Peyer's patch (tissue), 4 donors: ENCODE results near the gene LRRC26. TPM values are rescaled to one million over a fixed set of nuclear protein-coding genes. Genes with fewer than 3 reads are reported as not detected.

ENCODE experiments used
- DNase-seq, 3 donors: peaks; one replicate each; pipeline ENCODE4 v3.0.0-alpha.2; 2017 to 2019
- H3K27ac ChIP-seq, 4 donors: fragments of 200-600 bp; sonication (generic); one replicate each; pipeline ENCODE4 v1.5.1; 2016 to 2019
- H3K27me3 ChIP-seq, 2 donors: fragments of 200-600 bp; sonication (generic); one replicate each; pipeline ENCODE4 v1.5.1; 2019
- H3K36me3 ChIP-seq, 3 donors: fragments of 200-600 bp; sonication (generic); one replicate each; pipeline ENCODE4 v1.5.1; 2016 to 2019
- H3K4me1 ChIP-seq, 4 donors: fragments of 200-600 bp; sonication (generic); one replicate each; pipeline ENCODE4 v1.5.1; 2016 to 2019
- H3K4me3 ChIP-seq, 4 donors: fragments of 200-600 bp; sonication (generic); 1 replicate in 3 of 4; 2 replicates in 1 of 4; pipeline ENCODE4 v1.5.1; 2016 to 2019; ENCODE audit warnings: mild to moderate bottlenecking in 1 of 4
- H3K9me3 ChIP-seq, 4 donors: fragments of 200-600 bp; sonication (generic); one replicate each; pipeline ENCODE4 v1.5.1; 2016 to 2019; ENCODE audit warnings: mild to moderate bottlenecking in 1 of 4
- CTCF ChIP-seq, 6 experiments: fragments of 450-650 bp in 4 of 6; fragments of 200-600 bp in 2 of 6; sonication (generic) in 1 of 6; IDR thresholded peaks; one replicate each; pipeline ENCODE4 v1.5.1; 2017 to 2019; ENCODE audit warnings: antibody characterized with exemption in 6 of 6, mild to moderate bottlenecking in 3 of 6, moderate library complexity in 1 of 6
- POLR2A ChIP-seq, 2 donors: fragments of 450-650 bp; IDR thresholded peaks; one replicate each; pipeline ENCODE4 v1.5.1; 2017; ENCODE audit warnings: antibody characterized with exemption in 2 of 2, mild to moderate bottlenecking in 2 of 2, moderate library complexity in 2 of 2
- total RNA-seq, 4 donors: library from RNA; depleted of rRNA; stranded (reverse); fragments of >200 nt; gene quantifications; one replicate each; pipeline ENCODE4 v1.1.0, GENCODE V29; 2016

Gene LRRC26
- total RNA-seq, 4 donors from 2014 or later = 14.5 to 45.7 (median 34.1) TPM

GRCh38 chr9:137141050-137141810 lies 28.6 kb downstream of the LRRC26 start:
- peaks cover 0 to 6% (median 3%) of the 10 kb centered on the region in 4 donors for H3K4me1 ChIP-seq
- no peak overlapping the region for H3K27ac ChIP-seq
- no peak for DNase-seq
- no peaks in the 10 kb centered on the region for H3K9me3 ChIP-seq
- H3K36me3 ChIP-seq = no peaks in the 10 kb centered on the region
- TF ChIP-seq CTCF (IDR thresholded peaks at IDR 0.05) (no peak), POLR2A (IDR thresholded peaks at IDR 0.05) (no peak)
- H3K4me3 ChIP-seq = no peak overlapping the region
- peaks cover 0 to 24% of the 10 kb centered on the region in 2 donors for H3K27me3 ChIP-seq

DNA sequence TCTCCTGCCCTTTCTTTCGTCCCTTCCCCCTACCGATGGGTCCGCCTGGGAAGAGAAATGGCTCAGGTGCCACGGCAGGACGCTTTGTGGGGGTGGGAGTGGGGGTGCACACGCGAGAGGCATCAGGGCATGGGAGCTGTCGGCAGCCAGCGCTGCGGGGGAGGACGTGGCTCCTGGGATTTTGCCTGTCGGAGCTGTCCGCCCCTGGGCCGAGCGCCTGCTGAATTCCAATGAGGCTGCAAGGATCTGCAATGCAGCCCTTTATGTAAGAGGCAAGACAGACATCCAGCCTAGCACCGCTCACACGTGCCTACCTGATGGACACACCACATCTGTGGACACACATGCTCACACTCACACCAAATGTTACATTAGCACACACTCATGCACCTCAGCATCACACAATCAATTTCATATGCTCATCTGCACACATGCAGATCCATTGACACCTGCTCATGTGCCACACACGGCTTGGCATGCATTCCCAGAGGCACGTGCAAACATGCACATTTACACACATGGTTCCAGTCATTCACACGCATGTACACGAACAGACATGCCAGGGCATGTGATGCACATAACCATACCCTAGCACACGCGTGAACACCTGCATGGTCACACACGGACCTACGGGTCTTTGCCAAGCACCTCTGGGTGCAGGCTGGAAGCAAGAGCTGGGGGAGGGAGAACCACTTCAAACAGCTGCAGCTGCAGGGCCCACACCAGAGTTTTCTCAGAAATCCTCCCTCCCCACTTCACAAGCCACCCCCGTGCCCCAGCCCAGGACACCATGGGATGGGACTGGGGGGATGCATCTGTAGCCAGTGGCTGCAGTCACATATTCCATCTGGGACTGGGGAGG lies 29.5 kb downstream of the LRRC26 start:
- Histone ChIP-seq H3K36me3 (no peaks in the 10 kb centered on the region), H3K27me3 (peaks cover 0 to 24% of the 10 kb centered on the region in 2 donors), H3K9me3 (no peaks in the 10 kb centered on the region), H3K4me3 (no peak overlapping the region), H3K4me1 (peaks cover 0 to 8% (median 3%) of the 10 kb centered on the region in 4 donors), H3K27ac (no peak overlapping the region)
- DNase-seq = no peak
- no peak for TF ChIP-seq CTCF (IDR thresholded peaks at IDR 0.05)
- TF ChIP-seq POLR2A (IDR thresholded peaks at IDR 0.05) = no peak

GRCh38 chr9:137139468-137140150 lies 30.2 kb downstream of the LRRC26 start:
- no peaks in the 10 kb centered on the region for H3K9me3 ChIP-seq
- TF ChIP-seq CTCF (IDR thresholded peaks at IDR 0.05) (no peak), POLR2A (IDR thresholded peaks at IDR 0.05) (no peak)
- peaks cover 0 to 8% (median 3%) of the 10 kb centered on the region in 4 donors for H3K4me1 ChIP-seq
- H3K27me3 ChIP-seq = peaks cover 0 to 24% of the 10 kb centered on the region in 2 donors
- H3K36me3 ChIP-seq = no peaks in the 10 kb centered on the region
- H3K27ac ChIP-seq = no peak overlapping the region
- H3K4me3 ChIP-seq = no peak overlapping the region
- no peak for DNase-seq

GRCh38 chr9:137138722-137139467 lies 31.0 kb downstream of the LRRC26 start, which contains the start of gene GRIN1:
GRIN1 (plus strand) TSS chr9:137139154; CDS start chr9:137139487, 333 bp downstream.
- no peaks in the 10 kb centered on the region for H3K9me3 ChIP-seq
- TF ChIP-seq CTCF (IDR thresholded peaks at IDR 0.05) = no peak
- H3K4me1 ChIP-seq = peaks cover 0 to 8% (median 3%) of the 10 kb centered on the region in 4 donors
- H3K36me3 ChIP-seq = no peaks in the 10 kb centered on the region
- H3K4me3 ChIP-seq = no peak within 1 kb of the TSS
- peaks cover 0 to 24% of the 10 kb centered on the region in 2 donors for H3K27me3 ChIP-seq
- H3K27ac ChIP-seq = no peak within 1 kb of the TSS
- DNase-seq = no peak
